HCT116 (cell line): ENCODE results near the gene EPC1. TPM values are rescaled to one million over a fixed set of nuclear protein-coding genes. Genes with fewer than 3 reads are reported as not detected.

ENCODE experiments used
- ATAC-seq: fragments of 200-7000 bp; cut with Tn5 transposase; 2 replicates; pipeline ENCODE4 v1.9.1; 2020; ENCODE audit warnings: mild to moderate bottlenecking, moderate library complexity
- BruUV-seq: library from RNA; stranded (reverse); fragments of 400-500 nt; replicated peaks from 2 replicates; lab custom pipeline; 2021; lab: Mats Ljungman, UMichigan
- CTCF ChIA-PET: fragments of 300-600 bp; sonication (Branson Sonifier 250); formaldehyde crosslinking; loops from one replicate; lab custom pipeline; 2021; ENCODE audit warnings: antibody characterized with exemption; lab: Charles Lee
- POLR2A ChIA-PET: fragments of 300-600, 350-600 bp; sonication (Branson Sonifier 250); formaldehyde crosslinking; loops from one replicate; lab custom pipeline; 2021; ENCODE audit warnings: antibody characterized with exemption; lab: Charles Lee
- RAD21 ChIA-PET, 2 experiments: fragments of 300-600 bp; sonication (Branson Sonifier 250); formaldehyde crosslinking; loops; one replicate each; lab custom pipeline; 2023; ENCODE audit warnings: low total read pairs in 2 of 2; ENCODE audit not compliant: uncharacterized antibody in 2 of 2, unreplicated experiment in 2 of 2, low non-redundant PET in 1 of 2; lab: Charles Lee
- DNase-seq: peaks from one replicate; pipeline ENCODE4 v3.0.0-alpha.2; 2010; ENCODE audit warnings: low read depth, low spot score
- H2AFZ ChIP-seq: fragments of 200-600 bp; shearing (Covaris generic), sonication (generic); 2 replicates; pipeline ENCODE4 v1.6.1; 2017; ENCODE audit warnings: low read depth, mixed run types, mixed read lengths, antibody characterized with exemption, low read length; ENCODE audit not compliant: poor library complexity, severe bottlenecking
- H3K27ac ChIP-seq: 2 replicates; pipeline ENCODE4 v1.5.1; 2012; ENCODE audit warnings: low read depth, low read length
- H3K27me3 ChIP-seq: fragments of 200-600 bp; sonication (generic); 2 replicates; pipeline ENCODE4 v1.6.1; 2016; ENCODE audit warnings: mixed run types, low read length, mixed read lengths; ENCODE audit not compliant: insufficient read depth
- H3K36me3 ChIP-seq, 2 experiments: fragments of 200-500 bp in 1 of 2; fragments of 200-600 bp in 1 of 2; sonication (Bioruptor generic) in 1 of 2; sonication (generic) in 1 of 2; 2 replicates each; pipeline versions ENCODE4 v1.5.1 to v1.6.1; 2014 to 2016; ENCODE audit warnings: low read length in 2 of 2, inconsistent platforms in 1 of 2, mixed read lengths in 1 of 2, mixed run types in 1 of 2; ENCODE audit not compliant: insufficient read depth in 2 of 2, control insufficient read depth in 1 of 2
- H3K4me1 ChIP-seq, 2 experiments: fragments of 200-600 bp in 1 of 2; sonication (generic) in 1 of 2; 2 replicates each; pipeline versions ENCODE4 v1.5.1 to v1.6.1; 2012 to 2017; ENCODE audit warnings: low read length in 2 of 2, inconsistent platforms in 1 of 2, mild to moderate bottlenecking in 1 of 2, mixed read lengths in 1 of 2, mixed run types in 1 of 2, moderate library complexity in 1 of 2; ENCODE audit not compliant: insufficient read depth in 2 of 2, control insufficient read depth in 1 of 2
- H3K4me2 ChIP-seq: fragments of 200-600 bp; sonication (generic); 2 replicates; pipeline ENCODE4 v1.6.1; 2017; ENCODE audit warnings: mixed run types, low read length, mixed read lengths
- H3K4me3 ChIP-seq, 2 experiments: fragments of 200-600 bp in 1 of 2; sonication (generic) in 1 of 2; replicated peaks in 1 of 2; 2 replicates each; pipeline ENCODE4 v1.5.1; 2011 to 2016; ENCODE audit warnings: low read length in 2 of 2, control low read depth in 1 of 2, low read depth in 1 of 2, mild to moderate bottlenecking in 1 of 2, mixed read lengths in 1 of 2, mixed run types in 1 of 2
- H3K79me2 ChIP-seq: fragments of 200-600 bp; sonication (generic); 2 replicates; pipeline ENCODE4 v1.6.1; 2017; ENCODE audit warnings: mild to moderate bottlenecking, mixed run types, low read length, moderate library complexity, mixed read lengths; ENCODE audit not compliant: insufficient read depth
- H3K9ac ChIP-seq: fragments of 200-600 bp; sonication (generic); 2 replicates; pipeline ENCODE4 v1.6.1; 2016; ENCODE audit warnings: low read length, mixed read lengths
- H3K9me2 ChIP-seq: fragments of 200-600 bp; sonication (generic), shearing (Covaris generic); 2 replicates; pipeline ENCODE4 v1.6.1; 2017; ENCODE audit warnings: mixed run types, mild to moderate bottlenecking, moderate library complexity; ENCODE audit not compliant: insufficient read depth
- H3K9me3 ChIP-seq, 2 experiments: fragments of 200-500 bp in 1 of 2; fragments of 200-600 bp in 1 of 2; sonication (Bioruptor generic) in 1 of 2; sonication (generic) in 1 of 2; 2 replicates each; pipeline ENCODE4 v1.6.1; 2014 to 2017; ENCODE audit warnings: low read length in 2 of 2, mixed read lengths in 2 of 2, inconsistent platforms in 1 of 2, low read depth in 1 of 2, mild to moderate bottlenecking in 1 of 2, mixed run types in 1 of 2, moderate library complexity in 1 of 2; ENCODE audit not compliant: control insufficient read depth in 1 of 2, insufficient read depth in 1 of 2
- H4K20me1 ChIP-seq: fragments of 200-600 bp; sonication (generic), shearing (Covaris generic); 2 replicates; pipeline ENCODE4 v1.6.1; 2017; ENCODE audit warnings: mixed run types, mild to moderate bottlenecking, moderate library complexity; ENCODE audit not compliant: insufficient read depth
- CTCF ChIP-seq, 3 experiments: fragments of 200-600 bp in 1 of 3; sonication (generic) in 1 of 3; IDR thresholded peaks in 2 of 3; conservative IDR thresholded peaks in 1 of 3; 2 replicates each; pipeline ENCODE4 v1.5.1; 2012 to 2017; ENCODE audit warnings: low read depth in 2 of 3, low read length in 2 of 3, antibody characterized with exemption in 1 of 3, borderline replicate concordance in 1 of 3, control low read depth in 1 of 3, mild to moderate bottlenecking in 1 of 3, mixed read lengths in 1 of 3, mixed run types in 1 of 3, moderate library complexity in 1 of 3; ENCODE audit not compliant: insufficient read depth in 1 of 3
- ELF1 ChIP-seq: IDR thresholded peaks from 2 replicates; pipeline ENCODE4 v1.6.1; 2012; ENCODE audit warnings: low read depth, borderline replicate concordance
- EZH2phosphoT487 ChIP-seq: fragments of 200-600 bp; IDR thresholded peaks from 2 replicates; pipeline ENCODE4 v1.6.1; 2018; ENCODE audit warnings: antibody characterized with exemption, borderline replicate concordance
- SRF ChIP-seq: IDR thresholded peaks from 2 replicates; pipeline ENCODE4 v1.6.1; 2012; ENCODE audit warnings: low read depth
- YY1 ChIP-seq: IDR thresholded peaks from 2 replicates; pipeline ENCODE4 v1.6.1; 2011; ENCODE audit warnings: low read length, low read depth, moderate library complexity, mild to moderate bottlenecking; ENCODE audit not compliant: insufficient replicate concordance; ENCODE audit errors: extremely low read depth
- ZBTB33 ChIP-seq: IDR thresholded peaks from 2 replicates; pipeline ENCODE4 v1.6.1; 2011; ENCODE audit warnings: mild to moderate bottlenecking, low read length, moderate library complexity; ENCODE audit not compliant: insufficient replicate concordance; ENCODE audit errors: extremely low read depth
- intact Hi-C: fragments of 100-400 bp; cut with micrococcal nuclease; formaldehyde crosslinking; loops from 2 replicates; pipeline ENCODE4 v1.10.0; 2022
- total RNA-seq: library from RNA; stranded (reverse); gene quantifications from one replicate; pipeline ENCODE4 v1.2.1, GENCODE V29; 2021; ENCODE audit not compliant: unreplicated experiment

Gene EPC1
- total RNA-seq, 1 experiment from 2014 or later = 20.1 TPM

- Histone ChIP-seq H3K9ac (no peak overlapping the region), H4K20me1 (peaks cover 18% of the 10 kb centered on the region; the same call in 1 of the 2 replicates), H3K36me3 (no peaks in the 10 kb centered on the region), H3K4me3 (no peak overlapping the region), H3K4me1 (no peaks in the 10 kb centered on the region), H3K27ac (no peak overlapping the region), H2AFZ (no peak overlapping the region), H3K4me2 (no peak overlapping the region), H3K9me3 (no peaks in the 10 kb centered on the region), H3K79me2 (peaks cover 97% of the 10 kb centered on the region), H3K27me3 (no peaks in the 10 kb centered on the region), H3K9me2 (no peaks in the 10 kb centered on the region)
- POLR2A ChIA-PET = interaction anchor here (0.7 kb wide), 1 partner anchor 14 kb away, joined by 3 read pairs; no protein-coding TSS in a partner anchor
- BruUV-seq = no TSS peak
- RAD21 ChIA-PET = no interaction called here
- CTCF ChIA-PET = no interaction called here
- DNase-seq (no peak), ATAC-seq (no peak)
- intact Hi-C loops = no loop called here
- TF ChIP-seq CTCF (IDR thresholded peaks at IDR 0.05 in 2 of 3, conservative IDR thresholded peaks at IDR 0.05 in 1 of 3; ENCODE audit: borderline replicate concordance in 1 of 3, insufficient read depth in 1 of 3, low read depth in 2 of 3, low read length in 2 of 3) = no peak
- no peak for TF ChIP-seq ELF1
- no peak for TF ChIP-seq ZBTB33
- no peak for TF ChIP-seq SRF
- no peak for TF ChIP-seq EZH2phosphoT487
- TF ChIP-seq YY1 = no peak
Measured at GRCh38 chr10:32333849-32334248, 13.1 kb downstream of the EPC1 start.
